HG03135 (cell line): ENCODE data around the gene RFLNA.
A peak's percentile ranks its signal among the peaks of the same experiment; 100 is the strongest.

ENCODE experiments used
- ATAC-seq: cut with Tn5 transposase; IDR thresholded peaks from one replicate; pipeline ENCODE4 v1.9.1; 2021; ENCODE audit warnings: mild to moderate bottlenecking, moderate library complexity; ENCODE audit not compliant: unreplicated experiment

RFLNA gene

GRCh38 chr12:124294780-124295341 is at the start of gene RFLNA:
TSS of gene RFLNA (plus strand) at chr12:124295093. CDS start at chr12:124295430, 337 bp downstream.
- no peak for ATAC-seq

DNA sequence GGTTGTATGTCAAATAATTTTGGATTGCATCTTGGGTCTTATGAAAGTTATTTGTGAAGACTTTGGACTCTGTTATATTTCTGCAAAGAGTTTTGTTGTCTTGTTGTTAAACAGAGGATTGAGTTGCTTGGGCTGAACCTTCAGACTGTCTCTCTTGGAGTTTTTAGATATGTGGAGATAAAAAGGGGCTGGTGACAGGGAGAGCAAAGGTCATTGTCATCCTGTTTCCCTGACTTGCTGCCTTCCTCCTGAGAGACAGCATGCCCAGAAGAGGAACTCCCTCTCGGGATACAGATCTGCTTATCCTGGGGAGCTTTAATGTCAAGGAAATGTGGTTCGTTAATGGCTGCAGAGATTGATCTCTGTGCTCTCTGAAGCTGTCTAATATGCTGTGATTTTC is 47.6 kb upstream of the RFLNA start:
- ATAC-seq = no peak

- no peak for ATAC-seq
Measured at GRCh38 chr12:124248941-124249825, 45.7 kb upstream of the RFLNA start.

GRCh38 chr12:124251186-124251585 is 43.7 kb upstream of the RFLNA start:
- no peak for ATAC-seq

DNA sequence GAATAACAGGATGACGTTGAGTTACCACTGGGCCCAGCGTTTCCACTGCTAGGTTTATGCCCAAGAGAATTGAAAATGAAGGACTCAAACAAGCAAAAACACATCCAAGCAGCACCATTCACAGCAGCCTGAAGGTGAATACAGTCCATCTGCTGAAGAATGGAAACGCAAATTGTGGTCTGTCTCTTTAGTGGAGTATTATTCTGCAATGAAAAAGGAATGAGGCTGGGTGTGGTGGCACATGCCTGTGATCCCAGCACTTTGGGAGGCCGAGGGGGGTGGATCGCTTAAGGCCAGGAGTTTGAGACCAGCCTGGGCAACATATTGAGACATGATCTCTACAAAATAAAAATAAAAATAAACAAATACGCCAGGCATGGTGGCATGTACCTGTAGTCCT is 41.9 kb upstream of the RFLNA start:
- no peak for ATAC-seq

GRCh38 chr12:124254126-124254525 is 40.8 kb upstream of the RFLNA start:
- no peak for ATAC-seq

GRCh38 chr12:124259154-124260066 is 35.5 kb upstream of the RFLNA start:
- ATAC-seq = no peak

GRCh38 chr12:124261885-124262284 is 33.0 kb upstream of the RFLNA start:
- ATAC-seq = no peak

- no peak for ATAC-seq
Measured at GRCh38 chr12:124264089-124264795, 30.7 kb upstream of the RFLNA start.

- no peak for ATAC-seq
Measured at GRCh38 chr12:124264879-124265278, 30.0 kb upstream of the RFLNA start.

DNA sequence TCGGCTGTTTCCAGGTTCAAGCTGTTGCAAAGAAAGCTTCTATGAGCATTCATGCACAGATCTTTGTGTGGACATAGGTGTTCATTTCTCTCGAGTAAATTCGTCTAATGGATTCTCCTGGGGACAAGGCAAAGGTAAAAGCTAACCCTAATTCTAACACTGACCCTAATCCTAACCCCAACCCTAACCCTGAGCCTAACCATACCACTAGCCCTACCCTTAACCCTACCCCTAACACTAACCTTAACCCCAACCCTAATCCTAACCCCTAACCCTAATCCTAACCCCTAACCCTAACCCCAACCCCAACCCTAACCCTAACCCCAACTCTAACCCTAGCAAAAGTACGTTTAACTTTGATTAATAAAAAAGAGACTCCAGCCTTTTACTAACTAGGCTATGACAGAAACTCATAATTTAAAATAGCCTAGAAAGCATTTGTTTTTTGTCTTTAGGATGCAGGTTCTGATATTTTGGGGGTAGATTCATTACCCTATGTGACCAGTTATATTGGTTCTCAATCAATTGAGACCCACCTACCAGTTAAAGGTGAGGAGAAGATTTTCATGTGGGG is 27.6 kb upstream of the RFLNA start:
- no peak for ATAC-seq

- no peak for ATAC-seq
Measured at GRCh38 chr12:124270671-124271070, 24.2 kb upstream of the RFLNA start.

DNA sequence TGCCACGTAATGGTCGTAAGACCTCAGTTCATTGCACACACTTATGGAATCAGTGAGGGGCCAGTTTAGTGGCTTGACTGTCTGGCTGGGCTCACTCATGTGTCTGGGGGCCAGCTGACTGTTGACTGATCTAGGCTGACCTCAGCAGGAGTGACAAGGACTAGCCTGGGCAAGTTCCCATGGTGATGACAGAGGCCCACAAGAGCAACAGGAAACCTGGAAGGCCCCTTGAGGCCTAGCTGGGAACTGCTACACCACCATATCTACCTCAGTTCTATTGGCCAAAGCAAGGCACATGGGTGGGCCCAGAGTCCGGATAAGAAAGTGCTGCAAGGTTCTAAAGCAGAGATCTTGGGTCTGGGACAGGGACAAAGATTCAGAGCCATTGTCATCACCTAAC is 21.3 kb upstream of the RFLNA start:
- peak; percentile 52 for ATAC-seq

DNA sequence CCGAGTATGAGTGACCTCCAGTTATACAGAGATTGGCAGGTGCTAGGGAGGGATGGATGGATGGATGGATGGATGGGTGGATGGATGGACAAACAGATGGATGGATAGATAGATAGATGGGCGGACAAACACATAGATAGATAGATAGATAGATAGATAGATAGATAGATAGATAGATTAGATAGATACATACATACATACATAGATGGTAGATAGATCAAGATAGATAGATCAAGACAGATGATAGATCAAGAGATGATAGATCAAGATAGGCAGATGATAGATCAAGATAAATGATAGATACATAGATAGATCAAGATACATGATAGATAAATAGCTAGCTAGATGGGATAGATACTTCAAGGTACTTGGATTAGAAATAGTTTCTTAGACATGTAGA is 18.6 kb upstream of the RFLNA start:
- ATAC-seq = no peak

- ATAC-seq = no peak
Measured at GRCh38 chr12:124277394-124278241, 17.3 kb upstream of the RFLNA start.

- ATAC-seq = no peak
Measured at GRCh38 chr12:124278389-124279101, 16.3 kb upstream of the RFLNA start.

DNA sequence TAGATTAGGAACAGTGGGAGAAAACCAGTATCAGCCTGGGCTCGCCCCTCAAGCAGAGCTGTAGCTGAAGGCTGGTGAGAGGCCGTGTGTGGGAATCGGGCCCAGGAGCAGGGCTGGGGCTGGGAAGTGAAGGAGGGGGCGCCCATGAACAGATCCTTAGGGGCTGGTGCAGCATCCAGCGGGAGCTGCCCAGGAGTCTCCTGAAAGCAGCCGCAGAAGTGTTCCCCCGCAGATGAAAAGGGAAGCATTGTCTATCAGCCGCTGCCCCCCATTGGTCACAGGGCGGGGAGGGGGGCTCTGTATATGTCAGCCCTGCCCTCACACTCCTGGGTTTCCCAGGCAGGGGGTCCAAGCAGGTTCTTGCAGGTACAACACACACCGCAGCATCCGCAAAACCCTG is 15.6 kb upstream of the RFLNA start:
- ATAC-seq = no peak

DNA sequence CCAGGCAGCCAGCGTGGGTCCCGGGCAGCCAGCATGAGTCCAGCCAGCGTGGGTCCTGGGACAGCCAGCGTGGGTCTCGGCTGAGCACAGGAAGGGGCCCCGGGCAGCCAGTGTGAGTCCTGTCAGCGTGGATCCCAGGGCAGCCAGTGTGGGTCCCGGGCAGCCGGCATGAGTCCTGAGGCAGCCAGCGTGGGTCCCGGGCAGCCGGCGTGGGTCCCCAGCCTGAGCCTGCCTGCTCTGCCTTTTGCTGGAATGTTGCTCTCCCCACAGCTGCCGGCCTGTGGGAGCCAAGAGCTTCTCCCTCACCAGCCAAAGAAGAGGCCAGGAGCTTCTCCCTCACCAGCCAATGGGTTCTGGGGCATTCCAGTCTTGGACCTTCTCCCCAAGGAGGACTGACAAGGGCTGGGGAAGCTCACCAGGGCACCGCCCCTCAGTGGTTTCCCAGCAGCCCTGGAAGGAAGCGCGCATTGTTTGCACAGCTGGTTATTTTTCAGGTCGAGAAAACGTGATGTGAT is 15.0 kb upstream of the RFLNA start:
- no peak for ATAC-seq

- ATAC-seq = no peak
Measured at GRCh38 chr12:124281309-124281708, 13.6 kb upstream of the RFLNA start.
